Measurements from ENCODE around the gene SHC3. TPM values are rescaled to one million over a fixed set of nuclear protein-coding genes. Genes with fewer than 3 reads are reported as not detected.

The SHC3 gene
- total RNA-seq, 1 donor from 2014 or later: not detected

GRCh38 chr9:89165880-89166279, 12.7 kb downstream of the SHC3 start:
- H3K27me3 Mint-ChIP-seq (ENCODE audit: insufficient read depth): peaks cover 11% of the 10 kb centered on the region
- intact Hi-C loops (cut with micrococcal nuclease): no loop called here
- H3K27ac Mint-ChIP-seq: no peak overlapping the region
- no peaks in the 10 kb centered on the region for H3K36me3 Mint-ChIP-seq (ENCODE audit: low read depth)
- no peaks in the 10 kb centered on the region for H3K4me1 Mint-ChIP-seq (ENCODE audit: low read depth)
- no peak overlapping the region for H3K4me3 Mint-ChIP-seq
- no peak for DNase-seq (ENCODE audit: low spot score)
- no peaks in the 10 kb centered on the region for H3K9me3 Mint-ChIP-seq

- no peaks in the 10 kb centered on the region for H3K36me3 Mint-ChIP-seq (ENCODE audit: low read depth)
- intact Hi-C loops (cut with micrococcal nuclease): no loop called here
- H3K9me3 Mint-ChIP-seq: no peaks in the 10 kb centered on the region
- no peak overlapping the region for H3K4me3 Mint-ChIP-seq
- no peak for DNase-seq (ENCODE audit: low spot score)
- no peak overlapping the region for H3K27ac Mint-ChIP-seq
- H3K27me3 Mint-ChIP-seq (ENCODE audit: insufficient read depth): peaks cover 11% of the 10 kb centered on the region
- H3K4me1 Mint-ChIP-seq (ENCODE audit: low read depth): no peaks in the 10 kb centered on the region
These were observed 13.3 kb downstream of the SHC3 start for GRCh38 chr9:89165341-89165740.

- no peak for DNase-seq (ENCODE audit: low spot score)
- Mint-ChIP-seq H3K36me3 (ENCODE audit: low read depth) (no peaks in the 10 kb centered on the region), H3K27ac (no peak overlapping the region), H3K4me3 (no peak overlapping the region), H3K27me3 (ENCODE audit: insufficient read depth) (peaks cover 21% of the 10 kb centered on the region), H3K4me1 (ENCODE audit: low read depth) (no peaks in the 10 kb centered on the region), H3K9me3 (no peaks in the 10 kb centered on the region)
- intact Hi-C loops (cut with micrococcal nuclease): no loop called here
These were observed 17.4 kb downstream of the SHC3 start for GRCh38 chr9:89161221-89161620.

- H3K27me3 Mint-ChIP-seq (ENCODE audit: insufficient read depth): peaks cover 25% of the 10 kb centered on the region
- no peaks in the 10 kb centered on the region for H3K4me1 Mint-ChIP-seq (ENCODE audit: low read depth)
- no peaks in the 10 kb centered on the region for H3K36me3 Mint-ChIP-seq (ENCODE audit: low read depth)
- DNase-seq (ENCODE audit: low spot score): no peak
- no peaks in the 10 kb centered on the region for H3K9me3 Mint-ChIP-seq
- no peak overlapping the region for H3K27ac Mint-ChIP-seq
- H3K4me3 Mint-ChIP-seq: no peak overlapping the region
- intact Hi-C loops (cut with micrococcal nuclease): no loop called here
These were observed 17.8 kb downstream of the SHC3 start for GRCh38 chr9:89160806-89161205.

GRCh38 chr9:89154651-89155336, 23.8 kb downstream of the SHC3 start:
- Mint-ChIP-seq H3K36me3 (ENCODE audit: low read depth) (no peaks in the 10 kb centered on the region), H3K4me3 (no peak overlapping the region), H3K4me1 (ENCODE audit: low read depth) (peaks cover 16% of the 10 kb centered on the region), H3K9me3 (no peaks in the 10 kb centered on the region), H3K27ac (no peak overlapping the region), H3K27me3 (ENCODE audit: insufficient read depth) (peaks cover 31% of the 10 kb centered on the region)
- no peak for DNase-seq (ENCODE audit: low spot score)
- intact Hi-C loops (cut with micrococcal nuclease): no loop called here

GRCh38 chr9:89154218-89154617, 24.4 kb downstream of the SHC3 start:
- DNase-seq (ENCODE audit: low spot score): no peak
- H3K9me3 Mint-ChIP-seq: no peaks in the 10 kb centered on the region
- H3K27ac Mint-ChIP-seq: no peak overlapping the region
- H3K27me3 Mint-ChIP-seq (ENCODE audit: insufficient read depth): peaks cover 31% of the 10 kb centered on the region
- H3K36me3 Mint-ChIP-seq (ENCODE audit: low read depth): no peaks in the 10 kb centered on the region
- intact Hi-C loops (cut with micrococcal nuclease): no loop called here
- H3K4me1 Mint-ChIP-seq (ENCODE audit: low read depth): peaks cover 16% of the 10 kb centered on the region
- no peak overlapping the region for H3K4me3 Mint-ChIP-seq

GRCh38 chr9:89153232-89154017, 25.2 kb downstream of the SHC3 start:
- no peaks in the 10 kb centered on the region for H3K36me3 Mint-ChIP-seq (ENCODE audit: low read depth)
- no peak for DNase-seq (ENCODE audit: low spot score)
- H3K27ac Mint-ChIP-seq: no peak overlapping the region
- no peaks in the 10 kb centered on the region for H3K9me3 Mint-ChIP-seq
- peaks cover 16% of the 10 kb centered on the region for H3K4me1 Mint-ChIP-seq (ENCODE audit: low read depth)
- no peak overlapping the region for H3K4me3 Mint-ChIP-seq
- peaks cover 31% of the 10 kb centered on the region for H3K27me3 Mint-ChIP-seq (ENCODE audit: insufficient read depth)
- intact Hi-C loops (cut with micrococcal nuclease): no loop called here

- H3K36me3 Mint-ChIP-seq (ENCODE audit: low read depth): no peaks in the 10 kb centered on the region
- peaks cover 12% of the 10 kb centered on the region for H3K4me1 Mint-ChIP-seq (ENCODE audit: low read depth)
- peaks cover 21% of the 10 kb centered on the region for H3K27me3 Mint-ChIP-seq (ENCODE audit: insufficient read depth)
- H3K27ac Mint-ChIP-seq: no peak overlapping the region
- intact Hi-C loops (cut with micrococcal nuclease): no loop called here
- no peak overlapping the region for H3K4me3 Mint-ChIP-seq
- no peaks in the 10 kb centered on the region for H3K9me3 Mint-ChIP-seq
- DNase-seq (ENCODE audit: low spot score): no peak
These were observed 28.9 kb downstream of the SHC3 start for GRCh38 chr9:89149726-89150125.

- H3K27me3 Mint-ChIP-seq (ENCODE audit: insufficient read depth): peaks cover 12% of the 10 kb centered on the region
- no peak overlapping the region for H3K27ac Mint-ChIP-seq
- no peaks in the 10 kb centered on the region for H3K36me3 Mint-ChIP-seq (ENCODE audit: low read depth)
- H3K4me1 Mint-ChIP-seq (ENCODE audit: low read depth): no peaks in the 10 kb centered on the region
- no peak overlapping the region for H3K4me3 Mint-ChIP-seq
- DNase-seq (ENCODE audit: low spot score): no peak
- intact Hi-C loops (cut with micrococcal nuclease): no loop called here
- no peaks in the 10 kb centered on the region for H3K9me3 Mint-ChIP-seq
These were observed 33.5 kb downstream of the SHC3 start for GRCh38 chr9:89145097-89145496.

GRCh38 chr9:89144238-89144637, 34.4 kb downstream of the SHC3 start:
- no peaks in the 10 kb centered on the region for H3K4me1 Mint-ChIP-seq (ENCODE audit: low read depth)
- peaks cover 12% of the 10 kb centered on the region for H3K27me3 Mint-ChIP-seq (ENCODE audit: insufficient read depth)
- no peaks in the 10 kb centered on the region for H3K36me3 Mint-ChIP-seq (ENCODE audit: low read depth)
- intact Hi-C loops (cut with micrococcal nuclease): no loop called here
- no peak for DNase-seq (ENCODE audit: low spot score)
- no peak overlapping the region for H3K27ac Mint-ChIP-seq
- H3K9me3 Mint-ChIP-seq: no peaks in the 10 kb centered on the region
- H3K4me3 Mint-ChIP-seq: no peak overlapping the region

GRCh38 chr9:89143266-89143665, 35.4 kb downstream of the SHC3 start:
- Mint-ChIP-seq H3K27me3 (ENCODE audit: insufficient read depth) (peaks cover 12% of the 10 kb centered on the region), H3K4me1 (ENCODE audit: low read depth) (no peaks in the 10 kb centered on the region), H3K9me3 (no peaks in the 10 kb centered on the region), H3K27ac (no peak overlapping the region), H3K36me3 (ENCODE audit: low read depth) (no peaks in the 10 kb centered on the region), H3K4me3 (no peak overlapping the region)
- DNase-seq (ENCODE audit: low spot score): no peak
- intact Hi-C loops (cut with micrococcal nuclease): no loop called here

GRCh38 chr9:89139455-89139854, 39.2 kb downstream of the SHC3 start:
- H3K27me3 Mint-ChIP-seq (ENCODE audit: insufficient read depth): peaks cover 4% of the 10 kb centered on the region
- no peak overlapping the region for H3K27ac Mint-ChIP-seq
- H3K4me1 Mint-ChIP-seq (ENCODE audit: low read depth): no peaks in the 10 kb centered on the region
- H3K36me3 Mint-ChIP-seq (ENCODE audit: low read depth): no peaks in the 10 kb centered on the region
- intact Hi-C loops (cut with micrococcal nuclease): no loop called here
- H3K4me3 Mint-ChIP-seq: no peak overlapping the region
- DNase-seq (ENCODE audit: low spot score): no peak
- H3K9me3 Mint-ChIP-seq: no peaks in the 10 kb centered on the region

- Mint-ChIP-seq H3K4me1 (ENCODE audit: low read depth) (no peaks in the 10 kb centered on the region), H3K27ac (no peak overlapping the region), H3K9me3 (no peaks in the 10 kb centered on the region), H3K36me3 (ENCODE audit: low read depth) (no peaks in the 10 kb centered on the region), H3K27me3 (ENCODE audit: insufficient read depth) (peaks cover 4% of the 10 kb centered on the region), H3K4me3 (no peak overlapping the region)
- no peak for DNase-seq (ENCODE audit: low spot score)
- intact Hi-C loops (cut with micrococcal nuclease): no loop called here
These were observed 39.9 kb downstream of the SHC3 start for GRCh38 chr9:89138463-89139390.
